BLaER1 (cell line): ENCODE results near the gene MIAT.

Experiments used
- H3K27ac ChIP-seq: shearing (Covaris generic); formaldehyde crosslinking; 2 replicates; pipeline ENCODE4 v1.8.1; 2022
- H3K27me3 ChIP-seq: shearing (Covaris generic); formaldehyde crosslinking; 2 replicates; pipeline ENCODE4 v1.8.1; 2022
- H3K36me3 ChIP-seq: shearing (Covaris generic); formaldehyde crosslinking; 2 replicates; pipeline ENCODE4 v1.8.1; 2022
- H3K4me1 ChIP-seq: shearing (Covaris generic); formaldehyde crosslinking; 2 replicates; pipeline ENCODE4 v1.8.1; 2022
- H3K4me2 ChIP-seq: shearing (Covaris generic); formaldehyde crosslinking; 2 replicates; pipeline ENCODE4 v1.8.1; 2022
- H3K4me3 ChIP-seq: shearing (Covaris generic); formaldehyde crosslinking; 2 replicates; pipeline ENCODE4 v1.8.1; 2022
- H3K9ac ChIP-seq: shearing (Covaris generic); formaldehyde crosslinking; 2 replicates; pipeline ENCODE4 v1.8.1; 2022
- H3K9me3 ChIP-seq: shearing (Covaris generic); formaldehyde crosslinking; 2 replicates; pipeline ENCODE4 v1.8.1; 2022
- H4K20me1 ChIP-seq: shearing (Covaris generic); formaldehyde crosslinking; 2 replicates; pipeline ENCODE4 v1.8.1; 2022
- Cebpa-rat ChIP-seq: shearing (Covaris generic); IDR thresholded peaks from 2 replicates; pipeline ENCODE4 v1.8.1; 2022

MIAT gene

GRCh38 chr22:26718488-26718887, 61.1 kb downstream of the MIAT start:
- no peak for TF ChIP-seq Cebpa-rat
- Histone ChIP-seq H4K20me1 (peaks cover 29% of the 10 kb centered on the region; the same call in 1 of the 2 replicates), H3K27ac (no peak overlapping the region), H3K4me1 (peaks cover 7% of the 10 kb centered on the region; the same call in 1 of the 2 replicates), H3K4me2 (no peak overlapping the region; the same call in 1 of the 2 replicates), H3K9me3 (no peaks in the 10 kb centered on the region), H3K4me3 (no peak overlapping the region), H3K9ac (no peak overlapping the region), H3K36me3 (peaks cover 94% of the 10 kb centered on the region), H3K27me3 (no peaks in the 10 kb centered on the region)

DNA sequence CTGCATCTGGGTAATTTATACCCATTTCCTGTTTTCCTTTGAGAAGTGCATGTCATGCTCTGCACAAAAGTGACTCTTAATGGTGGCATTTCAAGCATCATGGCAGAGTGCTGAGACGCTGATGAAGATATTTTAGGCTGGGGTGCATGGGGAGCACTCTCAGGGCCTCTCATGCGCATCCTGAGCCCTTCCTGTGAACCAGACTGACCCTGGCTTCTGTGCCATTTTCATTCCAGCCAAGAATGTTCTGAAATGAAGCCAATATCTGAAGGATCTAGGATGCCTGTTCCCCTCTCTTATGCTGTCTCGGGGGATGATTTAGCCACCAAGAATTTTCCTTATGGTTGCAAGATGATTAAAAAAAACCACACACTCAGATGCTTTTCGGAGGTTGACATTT, 61.5 kb downstream of the MIAT start:
- Histone ChIP-seq H4K20me1 (peaks cover 25% of the 10 kb centered on the region; the same call in 1 of the 2 replicates), H3K4me1 (peaks cover 7% of the 10 kb centered on the region; the same call in 1 of the 2 replicates), H3K4me2 (no peak overlapping the region; the same call in 1 of the 2 replicates), H3K27ac (no peak overlapping the region), H3K9me3 (no peaks in the 10 kb centered on the region), H3K9ac (no peak overlapping the region), H3K27me3 (no peaks in the 10 kb centered on the region), H3K4me3 (no peak overlapping the region), H3K36me3 (peaks cover 94% of the 10 kb centered on the region)
- no peak for TF ChIP-seq Cebpa-rat

GRCh38 chr22:26722159-26722558, 64.8 kb downstream of the MIAT start:
- no peak overlapping the region for H3K9ac ChIP-seq
- peaks cover 94% of the 10 kb centered on the region for H3K36me3 ChIP-seq
- no peak overlapping the region for H3K4me2 ChIP-seq
- no peak for TF ChIP-seq Cebpa-rat
- H3K4me1 ChIP-seq, result peaks cover 7% of the 10 kb centered on the region; the same call in 1 of the 2 replicates
- H3K27me3 ChIP-seq, result no peaks in the 10 kb centered on the region
- H4K20me1 ChIP-seq, result no peaks in the 10 kb centered on the region
- H3K4me3 ChIP-seq, result no peak overlapping the region
- H3K27ac ChIP-seq, result no peak overlapping the region
- no peaks in the 10 kb centered on the region for H3K9me3 ChIP-seq

- Histone ChIP-seq H3K27ac (no peak overlapping the region), H3K4me3 (no peak overlapping the region), H3K9me3 (no peaks in the 10 kb centered on the region), H3K36me3 (peaks cover 91% of the 10 kb centered on the region), H3K4me2 (no peak overlapping the region), H3K4me1 (no peaks in the 10 kb centered on the region), H3K9ac (no peak overlapping the region), H4K20me1 (no peaks in the 10 kb centered on the region), H3K27me3 (no peaks in the 10 kb centered on the region)
- no peak for TF ChIP-seq Cebpa-rat
Measured at GRCh38 chr22:26724414-26724813, 67.0 kb downstream of the MIAT start.

GRCh38 chr22:26725012-26725676, 67.8 kb downstream of the MIAT start:
- Histone ChIP-seq H3K27ac (no peak overlapping the region), H4K20me1 (no peaks in the 10 kb centered on the region), H3K27me3 (no peaks in the 10 kb centered on the region), H3K4me3 (no peak overlapping the region), H3K36me3 (peaks cover 91% of the 10 kb centered on the region), H3K9ac (no peak overlapping the region), H3K4me1 (no peaks in the 10 kb centered on the region), H3K9me3 (no peaks in the 10 kb centered on the region), H3K4me2 (no peak overlapping the region)
- no peak for TF ChIP-seq Cebpa-rat
